CD4-positive, alpha-beta T cell treated with Interleukin-2 at 100 ng/mL for 4 hours (primary cell): ENCODE data around the gene PVALB.

ENCODE experiments used
- DNase-seq: peaks from one replicate; pipeline ENCODE4 v3.0.0-alpha.2; 2020; ENCODE audit warnings: low spot score

The PVALB gene

GRCh38 chr22:36811094-36811800 is 5.6 kb downstream of the PVALB start:
- DNase-seq: no peak

- DNase-seq: no peak
These were observed 7.5 kb downstream of the PVALB start for GRCh38 chr22:36809351-36809750.

DNA sequence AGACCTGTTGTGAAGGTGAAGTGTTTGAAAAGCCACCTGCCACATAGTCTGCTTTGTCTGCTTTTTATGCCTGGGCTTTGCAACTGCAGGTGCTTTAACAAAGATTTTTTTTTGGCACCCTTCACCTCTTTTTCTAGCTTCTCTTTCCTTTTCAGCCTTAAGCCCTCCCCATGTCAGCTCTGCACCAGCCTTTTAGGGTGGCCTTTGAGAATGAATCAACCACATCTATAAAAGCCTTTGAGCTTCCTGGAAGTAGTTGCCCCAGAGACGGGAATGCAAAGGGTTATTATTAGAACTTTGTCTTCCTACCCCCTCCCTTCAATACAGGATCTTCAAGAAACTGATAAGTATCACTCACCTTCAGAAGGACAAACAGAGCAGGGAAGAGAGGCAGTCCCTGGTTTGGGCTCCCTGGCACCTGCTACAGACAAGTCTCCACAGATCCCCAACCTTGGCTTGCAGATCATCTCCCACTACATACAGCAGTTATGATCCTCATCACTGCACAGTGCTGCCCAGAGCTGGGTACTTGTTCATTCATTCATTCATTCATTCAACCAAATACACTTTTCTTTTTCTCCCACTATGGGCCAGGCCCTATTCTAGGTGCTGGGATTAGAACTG is 8.0 kb downstream of the PVALB start:
- no peak for DNase-seq

GRCh38 chr22:36807627-36808026 is 9.2 kb downstream of the PVALB start:
- no peak for DNase-seq

GRCh38 chr22:36806835-36807234 is 10.0 kb downstream of the PVALB start:
- DNase-seq: no peak

DNA sequence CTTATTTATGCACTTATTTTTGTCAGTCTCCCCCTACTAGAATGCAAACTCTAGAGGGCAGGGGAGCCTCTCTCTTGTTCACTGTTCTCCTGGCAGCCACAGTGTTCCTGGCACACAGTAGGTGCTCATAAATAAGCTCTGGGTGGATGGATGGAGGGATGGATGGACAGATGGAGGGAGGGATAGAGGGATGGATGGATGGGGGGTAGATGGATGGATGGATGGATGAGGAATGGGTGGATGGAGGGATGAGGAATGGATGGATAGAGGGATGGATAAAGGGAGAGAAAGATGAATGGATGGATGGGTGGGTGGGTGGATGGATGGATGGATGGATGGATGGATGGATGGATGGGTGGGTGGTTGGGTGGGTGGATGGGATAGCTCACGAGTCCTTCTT is 13.5 kb downstream of the PVALB start:
- no peak for DNase-seq

DNA sequence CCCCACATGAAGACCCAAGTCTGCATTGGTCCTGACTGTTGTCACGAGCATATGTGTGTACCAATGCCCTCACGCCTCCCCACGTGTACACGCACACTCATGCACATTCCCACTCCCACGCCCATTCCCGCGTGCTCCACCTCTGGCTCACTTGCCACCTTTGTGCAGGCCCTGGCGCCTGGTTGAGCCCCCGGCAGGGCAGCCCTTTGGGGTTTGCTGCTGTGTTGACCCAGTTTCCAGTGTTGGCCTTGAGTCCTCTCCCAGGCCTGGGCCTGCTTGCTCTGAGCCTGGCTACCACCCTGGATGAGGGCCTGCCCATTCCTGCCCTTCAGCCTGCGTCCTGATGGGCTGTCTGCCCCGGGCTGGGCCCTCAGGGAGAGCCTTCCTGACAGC is 18.2 kb downstream of the PVALB start:
- no peak for DNase-seq

GRCh38 chr22:36797911-36798673 is 18.7 kb downstream of the PVALB start:
- no peak for DNase-seq

GRCh38 chr22:36797374-36797773 is 19.5 kb downstream of the PVALB start:
- no peak for DNase-seq

DNA sequence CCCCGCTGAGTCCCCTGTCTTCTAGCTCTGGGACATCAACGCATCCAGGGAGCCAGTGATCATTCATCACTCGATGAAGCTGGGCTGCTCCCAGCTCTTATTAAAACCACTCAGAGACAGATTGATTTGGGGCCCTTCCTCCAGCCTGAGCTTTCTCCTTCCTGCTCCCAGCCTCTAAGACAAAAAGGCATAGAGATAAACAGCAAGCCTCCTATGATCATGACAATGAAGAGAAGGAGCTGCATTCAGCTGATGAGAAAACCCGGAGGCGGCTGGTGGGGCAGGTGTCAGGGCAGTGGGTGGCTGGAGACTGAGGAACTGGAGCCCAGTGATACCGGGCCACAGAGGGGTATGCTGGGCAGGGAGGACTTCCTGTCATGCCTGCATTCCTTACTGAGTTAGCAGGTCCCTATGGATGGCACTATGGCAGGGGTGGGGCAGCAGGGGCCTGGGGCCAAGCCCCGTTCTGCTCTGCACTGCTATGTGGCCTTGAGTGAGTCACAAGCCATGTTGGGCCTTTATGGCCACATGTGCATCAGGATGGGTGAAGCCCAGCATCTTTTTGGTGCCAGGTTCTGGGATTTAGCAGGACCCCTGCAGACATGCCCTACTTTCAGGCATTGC is 20.2 kb downstream of the PVALB start:
- DNase-seq: no peak

- DNase-seq: no peak
These were observed 21.2 kb downstream of the PVALB start for GRCh38 chr22:36795633-36796032.

DNA sequence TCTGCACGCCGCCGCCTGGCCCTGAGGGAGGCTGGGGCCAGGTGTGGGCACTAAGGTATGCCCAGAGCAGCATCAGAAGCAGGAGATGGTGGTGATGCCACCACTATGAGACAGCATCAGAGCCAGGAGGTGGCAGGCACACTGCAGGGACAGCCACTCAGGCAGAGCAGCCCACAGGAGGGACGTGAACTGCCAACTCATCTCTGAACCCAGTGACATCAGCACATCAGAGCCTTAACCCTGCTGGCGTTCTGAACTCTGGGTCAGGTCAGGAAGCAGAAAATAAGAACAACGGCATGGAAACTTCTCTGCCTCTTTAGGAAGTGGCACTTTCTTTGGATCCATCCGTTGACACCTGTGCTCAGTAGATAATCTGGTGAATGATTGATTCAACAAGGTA is 26.2 kb downstream of the PVALB start:
- DNase-seq: no peak

- DNase-seq: no peak
These were observed 29.4 kb downstream of the PVALB start for GRCh38 chr22:36787204-36787988.

GRCh38 chr22:36783743-36784142 is 33.1 kb downstream of the PVALB start:
- DNase-seq: no peak

- peak; percentile 93 for DNase-seq
These were observed 34.9 kb downstream of the PVALB start for GRCh38 chr22:36781656-36782627.

- no peak for DNase-seq
These were observed 38.8 kb downstream of the PVALB start for GRCh38 chr22:36778020-36778419.

GRCh38 chr22:36776722-36777121 is 40.1 kb downstream of the PVALB start:
- DNase-seq: peak; percentile 1

GRCh38 chr22:36775964-36776669 is 40.7 kb downstream of the PVALB start, which contains the start of gene IFT27:
TSS of gene IFT27 (minus strand) at chr22:36776119. CDS start at chr22:36775707, 412 bp downstream.
- DNase-seq: peak; percentile 100

- peak; percentile 38 for DNase-seq
These were observed 41.3 kb downstream of the PVALB start for GRCh38 chr22:36775586-36775963.

DNA sequence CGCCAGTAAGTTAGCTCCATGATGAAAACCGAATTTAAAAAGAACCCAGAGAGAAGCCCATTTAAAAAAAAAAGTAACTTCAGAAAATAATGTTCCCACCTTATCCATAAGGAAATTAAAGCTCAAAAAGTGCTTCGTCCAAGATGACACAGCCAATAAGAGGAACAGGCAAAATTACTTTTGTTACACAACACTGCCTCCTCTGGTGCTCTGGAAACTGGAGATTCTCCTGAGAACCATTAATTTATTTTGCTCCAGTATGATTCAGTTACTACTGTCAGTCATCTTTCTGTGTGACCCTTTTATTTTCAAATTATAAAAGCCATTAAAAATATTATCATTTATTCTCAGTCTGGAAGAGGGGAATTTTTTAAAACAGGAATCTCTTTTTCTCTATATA is 42.9 kb downstream of the PVALB start:
- DNase-seq: peak; percentile 7
